ENCODE measurements around the gene CELF5.

CELF5 gene

DNA sequence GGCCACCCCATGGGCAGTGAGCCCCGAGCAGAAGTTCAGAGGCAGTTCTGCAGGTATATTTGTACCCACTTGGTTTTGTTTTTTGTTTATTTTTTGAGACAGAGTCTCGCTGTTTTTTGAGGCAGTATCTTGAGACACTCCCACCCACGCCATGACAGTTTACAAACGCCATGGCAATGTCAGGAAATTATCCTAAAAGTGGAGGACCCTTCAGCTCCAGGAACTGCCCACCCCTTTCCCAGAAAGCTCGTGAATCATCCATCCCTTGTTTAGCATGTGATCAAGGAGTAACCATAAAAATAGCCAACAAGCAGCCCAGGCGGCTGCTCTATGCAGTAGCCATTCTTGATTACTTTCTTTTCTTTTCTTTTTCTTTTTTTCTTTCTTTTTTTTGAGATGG, 41.0 kb downstream of the CELF5 start:
- ChIA-PET CTCF (interaction anchor here (0.7 to 2.2 kb wide), 2 partner anchors 9 to 40 kb away, joined by 3 to 8 read pairs; no protein-coding TSS in a partner anchor), POLR2A (no interaction called here)
- no peak for DNase-seq (ENCODE audit: low read depth, low spot score)
- TF ChIP-seq, protein P1, sequence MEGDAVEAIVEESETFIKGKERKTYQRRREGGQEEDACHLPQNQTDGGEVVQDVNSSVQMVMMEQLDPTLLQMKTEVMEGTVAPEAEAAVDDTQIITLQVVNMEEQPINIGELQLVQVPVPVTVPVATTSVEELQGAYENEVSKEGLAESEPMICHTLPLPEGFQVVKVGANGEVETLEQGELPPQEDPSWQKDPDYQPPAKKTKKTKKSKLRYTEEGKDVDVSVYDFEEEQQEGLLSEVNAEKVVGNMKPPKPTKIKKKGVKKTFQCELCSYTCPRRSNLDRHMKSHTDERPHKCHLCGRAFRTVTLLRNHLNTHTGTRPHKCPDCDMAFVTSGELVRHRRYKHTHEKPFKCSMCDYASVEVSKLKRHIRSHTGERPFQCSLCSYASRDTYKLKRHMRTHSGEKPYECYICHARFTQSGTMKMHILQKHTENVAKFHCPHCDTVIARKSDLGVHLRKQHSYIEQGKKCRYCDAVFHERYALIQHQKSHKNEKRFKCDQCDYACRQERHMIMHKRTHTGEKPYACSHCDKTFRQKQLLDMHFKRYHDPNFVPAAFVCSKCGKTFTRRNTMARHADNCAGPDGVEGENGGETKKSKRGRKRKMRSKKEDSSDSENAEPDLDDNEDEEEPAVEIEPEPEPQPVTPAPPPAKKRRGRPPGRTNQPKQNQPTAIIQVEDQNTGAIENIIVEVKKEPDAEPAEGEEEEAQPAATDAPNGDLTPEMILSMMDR (IDR thresholded peaks at IDR 0.05; ENCODE audit: insufficient read depth, low read length, missing control alignments): no peak
- no peak overlapping the region for H3K4me3 ChIP-seq (ENCODE audit: low read depth, low read length)

DNA sequence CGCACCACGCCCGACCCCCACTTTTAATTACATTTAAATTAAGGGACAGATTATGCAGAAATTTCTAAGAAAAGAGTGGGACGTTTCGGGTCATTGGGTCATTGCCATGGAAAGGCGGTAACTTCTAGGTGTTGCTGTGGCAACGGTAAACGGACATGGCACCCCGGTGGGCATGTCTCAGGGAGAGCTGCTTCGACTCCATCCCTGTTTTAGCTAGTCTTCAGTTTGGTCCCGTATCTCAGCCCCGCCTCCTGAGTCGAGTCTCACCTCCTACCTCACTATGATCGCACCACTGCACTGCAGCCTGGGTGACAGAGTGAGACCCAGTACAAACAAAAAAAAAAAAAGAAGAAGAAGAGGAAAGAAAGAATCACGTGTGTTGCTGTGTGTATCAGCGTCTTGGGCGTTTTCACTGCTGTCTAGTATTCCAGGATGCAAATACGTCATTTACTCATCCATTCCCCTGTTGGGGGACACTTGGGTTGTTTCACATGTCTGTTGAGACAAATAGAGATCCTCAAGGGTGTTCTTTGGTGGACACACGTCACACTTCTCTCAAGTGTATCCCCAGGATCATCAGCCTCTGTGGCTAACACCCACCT, 41.7 kb downstream of the CELF5 start:
- TF ChIP-seq, protein P1 (IDR thresholded peaks at IDR 0.05; ENCODE audit: insufficient read depth, low read length, missing control alignments): no peak
- CTCF ChIA-PET: interaction anchor here (0.7 to 1.9 kb wide), 2 partner anchors 9 to 42 kb away, joined by 3 to 7 read pairs; partner anchors contain the start of gene CELF5
- H3K4me3 ChIP-seq (ENCODE audit: low read depth, low read length): no peak overlapping the region
- DNase-seq (ENCODE audit: low read depth, low spot score): no peak
- POLR2A ChIA-PET: interaction anchor here (0.8 kb wide), 1 partner anchor 39 kb away, joined by 3 read pairs; no protein-coding TSS in a partner anchor

DNA sequence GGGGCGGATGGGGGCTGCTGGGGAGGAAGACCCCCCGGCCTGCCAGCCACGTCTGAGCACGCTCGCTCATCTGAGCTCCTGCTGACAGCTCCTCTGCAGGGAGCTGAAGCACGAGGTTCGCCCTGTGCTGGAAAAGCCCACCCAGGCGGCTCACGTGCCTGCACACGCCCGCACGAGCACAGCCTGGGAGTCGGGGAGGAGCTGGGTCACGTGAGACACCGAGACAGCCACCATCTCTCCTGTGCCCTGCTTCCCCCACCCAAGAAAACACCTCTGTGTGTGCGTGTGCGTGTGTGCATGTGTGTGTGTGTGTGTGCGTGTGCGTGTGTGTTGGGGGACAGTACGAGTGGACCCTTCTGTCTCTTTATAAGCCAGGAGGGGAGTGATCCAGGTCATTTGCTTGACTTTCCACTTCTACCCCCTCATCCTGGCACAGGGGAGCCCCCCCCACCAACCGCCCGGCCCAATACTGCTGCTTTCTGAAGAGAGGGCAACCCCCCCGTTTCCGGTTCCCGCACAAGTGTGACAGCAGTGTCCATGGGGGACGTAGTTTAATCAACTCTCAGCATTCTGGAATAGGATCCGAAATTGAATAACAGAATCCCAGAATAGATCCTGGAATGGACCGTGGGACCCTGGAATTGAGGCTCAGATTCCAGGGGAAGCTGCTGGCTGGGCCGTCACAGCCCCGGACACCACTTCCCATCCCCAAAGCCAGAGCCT, 42.5 kb downstream of the CELF5 start:
- TF ChIP-seq, protein P1 (IDR thresholded peaks at IDR 0.05; ENCODE audit: insufficient read depth, low read length, missing control alignments): no peak
- ChIA-PET CTCF (interaction anchor here (0.7 to 1.9 kb wide), 2 partner anchors 9 to 43 kb away, joined by 3 to 7 read pairs; partner anchors contain the start of gene CELF5), POLR2A (interaction anchor here (0.8 kb wide), 1 partner anchor 38 kb away, joined by 3 read pairs; no protein-coding TSS in a partner anchor)
- no peak overlapping the region for H3K4me3 ChIP-seq (ENCODE audit: low read depth, low read length)
- DNase-seq (ENCODE audit: low read depth, low spot score): no peak

DNA sequence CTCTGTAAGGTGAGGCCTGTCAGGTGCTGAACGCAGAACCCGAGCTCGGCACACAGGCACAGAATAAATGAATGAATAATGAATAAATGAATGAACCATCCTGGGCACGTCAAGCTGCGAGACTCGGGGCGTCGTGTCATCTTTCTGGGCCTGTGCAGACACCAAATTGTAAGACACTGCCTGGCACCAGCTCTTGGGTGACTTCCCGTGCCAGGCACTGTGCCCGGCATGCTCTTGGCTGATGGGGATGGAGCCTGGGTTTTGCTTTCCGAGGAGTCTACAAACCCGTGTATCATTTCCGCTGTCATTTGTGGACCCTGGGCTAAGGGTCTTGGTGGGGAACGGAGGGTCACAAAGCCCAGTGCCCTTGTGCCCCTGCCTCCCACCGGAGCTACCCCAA, 43.9 kb downstream of the CELF5 start:
- TF ChIP-seq, protein P1 (IDR thresholded peaks at IDR 0.05; ENCODE audit: insufficient read depth, low read length, missing control alignments): no peak
- H3K4me3 ChIP-seq (ENCODE audit: low read depth, low read length): no peak overlapping the region
- ChIA-PET CTCF (interaction anchor here (1.9 kb wide), 1 partner anchor 44 kb away, joined by 7 read pairs; the partner anchor contains the start of gene CELF5), POLR2A (no interaction called here)
- no peak for DNase-seq (ENCODE audit: low read depth, low spot score)

DNA sequence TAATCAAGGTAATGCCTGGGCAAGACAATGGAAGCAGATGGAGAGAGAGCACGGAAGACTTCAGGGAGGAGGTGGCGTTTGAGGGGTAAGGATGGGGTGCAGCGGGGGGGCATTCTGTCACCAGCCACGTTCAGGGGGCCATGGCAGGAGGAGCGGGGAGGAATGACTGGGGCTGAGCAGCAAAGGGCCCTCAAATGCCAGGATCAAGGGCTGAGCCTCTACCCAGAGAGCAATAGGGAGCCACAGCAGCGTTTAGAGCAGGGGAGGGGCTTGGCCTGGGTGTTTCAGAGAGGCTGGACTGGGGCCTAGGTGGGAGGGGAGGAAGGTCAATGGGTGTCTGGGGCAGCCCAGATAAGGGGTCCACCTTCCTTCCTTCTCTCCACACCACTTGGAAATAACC, 44.3 kb downstream of the CELF5 start:
- ChIA-PET POLR2A (no interaction called here), CTCF (no interaction called here)
- TF ChIP-seq, protein P1 (IDR thresholded peaks at IDR 0.05; ENCODE audit: insufficient read depth, low read length, missing control alignments): no peak
- no peak overlapping the region for H3K4me3 ChIP-seq (ENCODE audit: low read depth, low read length)
- no peak for DNase-seq (ENCODE audit: low read depth, low spot score)
